ENCODE measurements around the gene PIGX. TPM values are rescaled to one million over a fixed set of nuclear protein-coding genes. Genes with fewer than 3 reads are reported as not detected.

The PIGX gene
- total RNA-seq, result 10 to 100 TPM in 5 of 6 donors, 1 to 10 TPM in 1; 9.4 to 19.5 (median 17.4) TPM

- TF ChIP-seq POLR2A (IDR thresholded peaks at IDR 0.05) (peak in 3 of 4 donors; percentile 59 to 89 (median 78)), CTCF (IDR thresholded peaks at IDR 0.05) (peak in 4 of 6 experiments; percentile 68 to 75 (median 69)), POLR2AphosphoS5 (IDR thresholded peaks at IDR 0.05) (peak in 1 of 2 donors; percentile 66), EP300 (IDR thresholded peaks at IDR 0.05) (no peak)
- H3K4me3 ChIP-seq, result peak within 1 kb of the TSS; percentile 56 to 99 (median 92)
- peaks cover 14 to 19% (median 17%) of the 10 kb centered on the region in 4 donors for H3K4me1 ChIP-seq
- H3K27me3 ChIP-seq, result no peaks in the 10 kb centered on the region
- H3K9me3 ChIP-seq, result no peaks in the 10 kb centered on the region
- peak within 1 kb of the TSS; percentile 81 to 96 (median 92) for H3K27ac ChIP-seq
- WGBS, 2 donors, result 1% methylated on average over 26 to 28 of the region's 68 CpGs
- ATAC-seq (ENCODE audit: low FRiP score in 2 of 2) (peak; percentile 97 to 99), DNase-seq (peak; percentile 89 to 98)
- H3K36me3 ChIP-seq, result no peaks in the 10 kb centered on the region
These were observed at the start of gene PIGX, which contains the start of gene CEP19 for GRCh38 chr3:196711838-196712513. Gene PIGX, plus strand, starts transcription at chr3:196712377. Gene CEP19, minus strand, starts transcription at chr3:196712250. Its CDS starts 3,593 bp downstream, at chr3:196708657.

GRCh38 chr3:196662711-196663571 lies 49.2 kb upstream of the PIGX start:
- H3K9me3 ChIP-seq, result no peaks in the 10 kb centered on the region
- H3K4me1 ChIP-seq, result peaks cover 0 to 5% (median 0%) of the 10 kb centered on the region in 4 donors
- peak overlapping the region in 1 of 4 donors; percentile 34 for H3K27ac ChIP-seq
- ATAC-seq (ENCODE audit: low FRiP score in 2 of 2) (no peak), DNase-seq (no peak)
- 69 to 74% methylated on average over 8 to 15 of the region's 15 CpGs for WGBS, 2 donors
- H3K27me3 ChIP-seq, result no peaks in the 10 kb centered on the region
- H3K36me3 ChIP-seq, result peaks cover 0 to 44% (median 13%) of the 10 kb centered on the region in 4 donors
- no peak overlapping the region for H3K4me3 ChIP-seq
- no peak for TF ChIP-seq EP300 (IDR thresholded peaks at IDR 0.05)
- no peak for TF ChIP-seq CTCF (IDR thresholded peaks at IDR 0.05)
- TF ChIP-seq POLR2AphosphoS5 (IDR thresholded peaks at IDR 0.05), result no peak
- TF ChIP-seq POLR2A (IDR thresholded peaks at IDR 0.05), result no peak

- no peak for TF ChIP-seq POLR2A (IDR thresholded peaks at IDR 0.05)
- TF ChIP-seq EP300 (IDR thresholded peaks at IDR 0.05), result no peak
- TF ChIP-seq CTCF (IDR thresholded peaks at IDR 0.05), result no peak
- TF ChIP-seq POLR2AphosphoS5 (IDR thresholded peaks at IDR 0.05), result no peak
- no peaks in the 10 kb centered on the region for H3K27me3 ChIP-seq
- no peak overlapping the region for H3K4me3 ChIP-seq
- 68 to 69% methylated on average over 23 of the region's 23 CpGs for WGBS, 2 donors
- H3K36me3 ChIP-seq, result peaks cover 0 to 17% (median 0%) of the 10 kb centered on the region in 4 donors
- H3K9me3 ChIP-seq, result no peaks in the 10 kb centered on the region
- DNase-seq (no peak), ATAC-seq (ENCODE audit: low FRiP score in 2 of 2) (no peak)
- no peak overlapping the region for H3K27ac ChIP-seq
- peaks cover 6 to 9% (median 6%) of the 10 kb centered on the region in 4 donors for H3K4me1 ChIP-seq
These were observed 45.9 kb upstream of the PIGX start for GRCh38 chr3:196666001-196666867.

GRCh38 chr3:196667056-196667825 lies 44.9 kb upstream of the PIGX start:
- no peak for ATAC-seq (ENCODE audit: low FRiP score in 2 of 2)
- DNase-seq, result no peak
- WGBS, 2 donors, result 90 to 91% methylated on average over 14 of the region's 14 CpGs

More at GRCh38 chr3:196667056-196667825, 44.9 kb upstream of the PIGX start:
- TF ChIP-seq EP300 (IDR thresholded peaks at IDR 0.05) (no peak), CTCF (IDR thresholded peaks at IDR 0.05) (no peak), POLR2A (IDR thresholded peaks at IDR 0.05) (no peak), POLR2AphosphoS5 (IDR thresholded peaks at IDR 0.05) (no peak)
- Histone ChIP-seq H3K27me3 (no peaks in the 10 kb centered on the region), H3K27ac (no peak overlapping the region), H3K4me1 (peaks cover 6 to 9% (median 6%) of the 10 kb centered on the region in 4 donors), H3K36me3 (peaks cover 0 to 7% (median 0%) of the 10 kb centered on the region in 4 donors), H3K4me3 (no peak overlapping the region), H3K9me3 (no peaks in the 10 kb centered on the region)

Measured in upper lobe of left lung (tissue), 6 donors.